Left cardiac atrium (tissue), 4 donors: Measurements from ENCODE around the gene NSUN2. TPM values are rescaled to one million over a fixed set of nuclear protein-coding genes. Genes with fewer than 3 reads are reported as not detected.

ENCODE experiments used
- ATAC-seq, 2 donors: fragments of 200-7000 bp; cut with Tn5 transposase; one replicate each; pipeline ENCODE4 v1.9.1; 2020; ENCODE audit warnings: mild to moderate bottlenecking in 2 of 2, moderate library complexity in 2 of 2
- DNase-seq: peaks from one replicate; pipeline ENCODE4 v3.0.0-alpha.2; 2020
- intact Hi-C, 2 donors: fragments of 100-400 bp; cut with DNase I; formaldehyde crosslinking; loops; one replicate each; pipeline versions ENCODE4 v1.14.1 to v1.15.1; 2022 to 2023
- total RNA-seq, 2 donors: library from RNA; stranded (reverse); fragmentation: NEBNext Ultra II Directional; extraction: Animal tissue kit (Norgen Biotek cat#: 25700); gene quantifications; one replicate each; pipeline ENCODE4 v1.2.1, GENCODE V29; 2021
- donor health status: DM: no; HTN: yes; CAD: no.
- donor health status: DM: no; HTN: yes; CAD: no; lungs with severe emphysema.
- donor health status: DM: yes; HTN: yes; CAD: no.
- donor health status: Dilated cardiomyopathy.

The NSUN2 gene
- total RNA-seq, 2 donors from 2014 or later: 23.2 to 29.3 TPM

DNA sequence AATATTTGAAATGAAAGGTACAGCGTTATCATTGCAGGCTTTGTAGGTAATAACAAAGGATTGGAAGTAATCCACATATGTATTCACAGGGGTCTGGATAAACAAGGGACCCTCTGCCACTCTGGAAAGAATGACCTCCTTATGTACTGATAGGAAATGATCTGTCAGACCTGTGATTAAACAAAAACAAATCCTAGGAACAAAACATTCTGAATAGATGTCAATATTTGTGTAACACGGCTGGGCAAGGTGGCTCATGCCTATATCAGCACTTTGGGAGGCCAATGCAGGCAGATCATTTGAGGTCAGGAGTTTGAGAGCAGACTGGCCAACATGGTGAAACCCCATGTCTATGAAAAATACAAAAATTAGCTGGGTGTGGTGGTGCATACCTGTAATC is 42.3 kb downstream of the NSUN2 start:
- DNase-seq (no peak), ATAC-seq (no peak)
- intact Hi-C loops: no loop called here

DNA sequence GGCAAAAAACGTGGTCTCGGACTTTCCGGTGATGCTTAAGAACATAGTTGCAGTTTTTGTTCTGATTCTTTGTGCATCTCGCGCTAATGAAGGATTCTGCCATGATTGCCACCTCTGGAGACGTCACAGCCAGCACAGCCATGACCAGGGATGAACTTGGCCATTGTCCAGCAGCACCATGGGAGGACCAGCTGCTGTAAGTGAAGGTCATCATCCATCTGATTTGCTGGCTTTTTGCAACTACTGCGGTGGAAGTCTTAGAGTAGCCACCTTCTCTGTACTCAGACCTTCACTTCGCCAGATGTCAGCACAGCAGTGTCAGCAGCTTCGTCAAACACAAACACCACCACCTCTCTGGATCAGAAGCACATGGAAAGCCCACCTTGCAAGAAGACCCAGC is 45.7 kb downstream of the NSUN2 start:
- DNase-seq (no peak), ATAC-seq (no peak)
- intact Hi-C loops: no loop called here

DNA sequence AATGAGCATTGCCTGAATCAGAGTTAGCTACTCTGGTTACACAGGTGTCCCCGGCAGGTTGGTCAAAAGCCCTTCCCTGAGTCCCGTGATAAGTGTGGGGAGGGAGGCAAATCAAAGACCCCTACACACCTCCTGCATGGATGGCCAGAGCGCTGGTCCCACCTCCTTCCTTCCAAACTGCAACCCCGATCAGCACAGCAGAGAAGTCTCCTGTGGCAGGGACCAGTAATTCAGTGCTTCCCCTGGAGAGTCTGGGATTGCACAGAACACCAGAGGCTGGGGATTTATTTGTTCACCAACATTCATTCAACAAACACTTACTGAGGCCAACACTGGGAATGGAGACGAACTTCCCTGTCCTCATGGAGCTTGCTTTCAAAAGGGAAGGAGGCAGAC is 46.2 kb downstream of the NSUN2 start:
- intact Hi-C loops: no loop called here
- ATAC-seq (no peak), DNase-seq (no peak)

DNA sequence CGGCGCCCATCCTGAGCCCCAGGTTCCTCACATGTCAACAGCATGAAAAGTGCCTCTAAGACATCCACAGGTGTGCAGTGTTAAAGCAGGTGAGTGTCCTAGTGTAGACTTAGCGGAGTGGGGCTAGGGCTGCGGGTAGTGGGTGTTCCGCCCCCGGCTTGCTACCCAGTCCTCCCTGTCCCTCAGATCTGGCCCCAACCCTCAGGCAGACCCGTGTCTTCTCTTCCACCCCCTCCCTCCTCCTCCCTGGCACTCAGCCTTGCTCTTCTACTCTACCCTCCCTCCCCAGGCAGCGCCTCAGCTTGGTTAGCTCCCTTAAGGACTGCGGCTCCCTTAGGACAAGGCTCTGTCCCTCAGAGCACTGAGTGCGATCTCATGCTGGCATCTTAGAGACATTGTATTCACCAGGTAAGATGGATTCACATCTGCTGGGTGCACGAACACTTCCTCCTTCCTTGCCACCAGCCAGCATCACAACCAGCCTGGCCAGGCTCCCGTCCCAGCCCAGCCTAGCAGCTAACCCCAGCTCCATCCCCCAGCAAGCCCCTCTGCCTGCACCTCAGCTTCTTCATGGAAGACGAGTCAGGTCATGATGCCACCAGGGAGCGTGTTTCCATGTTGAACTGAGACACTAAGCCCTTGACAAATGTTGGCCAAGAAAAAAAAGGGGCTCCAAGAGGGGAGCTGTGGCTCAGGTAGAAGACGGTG is 46.8 kb downstream of the NSUN2 start:
- intact Hi-C loops: no loop called here
- DNase-seq (no peak), ATAC-seq (no peak)

DNA sequence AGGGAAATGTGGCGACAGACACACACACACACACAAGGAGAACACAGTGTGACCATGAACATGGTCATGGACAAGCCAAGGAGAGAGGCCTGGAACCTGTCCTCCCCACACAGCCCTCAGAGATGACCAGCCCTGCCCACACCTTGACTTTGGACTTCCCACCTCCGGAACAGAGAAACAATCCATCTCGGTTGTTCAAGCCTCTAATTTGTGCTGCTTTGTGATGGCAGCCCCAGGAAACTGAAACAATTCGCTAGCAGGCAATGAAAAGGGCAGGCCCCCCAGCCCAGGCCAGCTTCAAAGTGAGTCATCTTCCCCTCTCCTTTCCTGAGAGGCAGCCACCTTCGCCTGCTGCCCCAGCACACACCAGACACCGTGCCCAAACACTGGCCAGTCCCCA is 47.7 kb downstream of the NSUN2 start:
- intact Hi-C loops: no loop called here
- no peak for DNase-seq
- no peak for ATAC-seq

DNA sequence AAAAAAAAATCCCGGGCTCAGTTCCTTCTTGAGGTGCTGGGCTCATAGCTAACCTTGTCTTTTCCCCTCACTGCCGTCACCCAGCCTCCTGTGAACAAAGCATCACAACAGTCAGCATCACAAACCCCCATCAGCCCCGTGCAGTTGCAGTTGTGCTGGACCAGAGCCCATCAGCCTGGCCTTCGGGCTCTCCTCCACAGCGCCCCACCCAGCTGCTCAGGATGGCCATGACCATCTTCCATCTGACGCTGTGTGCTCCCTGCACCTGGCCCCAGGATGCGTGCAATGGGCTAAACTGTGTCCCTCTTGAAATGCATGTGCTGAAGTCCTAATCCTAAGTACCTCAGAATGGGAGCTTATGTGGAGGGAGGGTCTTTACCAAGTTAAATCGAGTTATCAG is 48.1 kb downstream of the NSUN2 start:
- ATAC-seq (no peak), DNase-seq (no peak)
- intact Hi-C loops: no loop called here

DNA sequence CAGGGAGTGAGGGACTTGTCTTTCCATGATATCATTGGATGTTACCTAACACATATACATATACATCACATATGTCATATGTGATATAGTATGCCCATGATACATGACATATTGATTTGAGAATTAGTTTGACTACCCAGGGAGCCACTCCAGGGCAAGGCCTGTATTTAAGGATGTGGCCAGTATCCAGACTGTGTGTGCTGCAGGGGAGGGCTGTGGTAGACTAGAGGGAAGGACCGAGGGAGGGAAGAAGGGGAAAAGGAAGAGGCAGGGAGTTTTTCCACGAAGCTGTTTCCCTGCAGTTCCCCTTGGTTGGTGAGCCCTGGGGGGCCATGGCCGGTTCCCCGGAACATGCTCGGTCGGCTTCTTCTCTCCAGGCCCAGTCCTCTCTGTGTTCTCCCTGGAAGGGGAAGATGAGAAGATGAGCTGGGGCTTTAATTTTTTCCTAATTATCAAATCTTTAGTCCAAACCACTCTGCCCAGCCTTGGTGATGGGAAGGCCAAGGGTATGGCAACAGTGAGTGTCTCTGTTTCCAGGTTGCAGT is 48.7 kb downstream of the NSUN2 start:
- no peak for ATAC-seq

DNA sequence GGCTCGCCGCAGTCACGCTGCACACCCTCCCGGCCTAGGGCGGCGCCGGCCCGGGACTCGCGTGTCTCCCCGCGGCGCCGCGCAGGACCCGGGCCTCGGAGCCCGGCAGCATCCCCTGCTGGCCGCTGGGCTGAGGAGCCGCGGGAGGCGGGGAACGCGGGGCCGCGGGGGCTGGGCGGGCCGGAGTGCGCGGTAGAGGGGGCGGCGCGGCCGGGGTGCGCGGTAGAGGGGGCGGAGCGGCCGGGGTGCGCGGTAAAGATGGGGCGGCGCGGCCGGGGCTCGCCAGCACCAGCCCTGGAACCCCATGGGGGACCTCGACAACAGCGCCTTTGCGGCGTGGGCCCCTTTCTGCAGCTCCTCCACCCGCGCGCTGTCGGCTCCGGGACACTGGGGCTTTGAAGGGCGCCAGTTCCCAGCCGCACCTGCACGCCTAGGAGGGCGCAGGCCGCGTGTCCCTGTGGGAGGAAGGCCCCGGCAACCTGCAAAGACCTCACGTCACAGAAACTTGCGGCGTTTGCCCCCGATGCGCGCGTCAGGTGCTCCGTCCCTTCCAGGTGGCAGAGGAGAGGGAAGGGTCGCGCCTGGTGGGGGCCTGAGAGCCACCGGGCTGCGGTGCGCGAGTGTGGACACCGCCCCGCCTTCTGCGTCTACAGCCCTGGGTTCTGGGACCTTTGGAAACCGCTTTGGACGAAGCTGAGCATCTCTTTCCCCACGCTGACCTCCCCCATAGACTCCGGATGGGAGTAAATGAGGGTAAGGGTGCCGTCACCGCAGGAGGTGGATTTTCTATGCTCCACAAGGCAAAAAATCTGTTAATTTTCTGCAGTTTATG is 49.6 kb downstream of the NSUN2 start:
- intact Hi-C loops: no loop called here
- peak; percentile 55 for DNase-seq

More for the DNA sequence above, 48.7 kb downstream of the NSUN2 start:
- DNase-seq: no peak
- intact Hi-C loops: no loop called here

DNA sequence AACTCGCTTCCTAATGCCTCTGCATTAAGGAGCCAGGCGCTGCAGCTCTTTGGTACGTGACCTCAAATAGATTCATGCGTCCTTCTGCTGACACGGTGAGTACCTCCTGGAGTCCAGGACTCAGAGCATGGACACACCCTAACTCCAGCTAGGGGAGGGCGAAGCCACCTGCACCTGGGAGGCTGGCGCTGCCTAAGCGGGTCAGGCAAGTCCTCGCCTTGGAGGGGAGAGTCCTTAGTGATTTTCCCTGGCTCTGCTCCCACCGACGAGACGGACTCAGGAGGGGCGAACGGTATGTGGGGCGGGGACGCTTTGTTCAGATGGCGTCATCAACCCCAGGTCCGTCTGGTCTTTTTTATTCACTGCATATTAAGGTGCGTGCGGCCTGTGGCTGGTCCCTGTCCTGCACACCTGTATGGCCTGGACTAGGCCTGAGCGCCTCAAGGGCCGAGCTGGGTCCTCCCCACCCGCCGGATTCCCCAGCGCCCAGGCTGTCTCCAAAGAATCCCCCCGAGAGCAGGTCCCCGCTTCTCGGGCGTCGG is 50.3 kb downstream of the NSUN2 start:
- intact Hi-C loops: no loop called here
- ATAC-seq (peak; percentile 7 to 43), DNase-seq (no peak)

More for the DNA sequence above, 49.6 kb downstream of the NSUN2 start:
- peak; percentile 94 to 95 for ATAC-seq

DNA sequence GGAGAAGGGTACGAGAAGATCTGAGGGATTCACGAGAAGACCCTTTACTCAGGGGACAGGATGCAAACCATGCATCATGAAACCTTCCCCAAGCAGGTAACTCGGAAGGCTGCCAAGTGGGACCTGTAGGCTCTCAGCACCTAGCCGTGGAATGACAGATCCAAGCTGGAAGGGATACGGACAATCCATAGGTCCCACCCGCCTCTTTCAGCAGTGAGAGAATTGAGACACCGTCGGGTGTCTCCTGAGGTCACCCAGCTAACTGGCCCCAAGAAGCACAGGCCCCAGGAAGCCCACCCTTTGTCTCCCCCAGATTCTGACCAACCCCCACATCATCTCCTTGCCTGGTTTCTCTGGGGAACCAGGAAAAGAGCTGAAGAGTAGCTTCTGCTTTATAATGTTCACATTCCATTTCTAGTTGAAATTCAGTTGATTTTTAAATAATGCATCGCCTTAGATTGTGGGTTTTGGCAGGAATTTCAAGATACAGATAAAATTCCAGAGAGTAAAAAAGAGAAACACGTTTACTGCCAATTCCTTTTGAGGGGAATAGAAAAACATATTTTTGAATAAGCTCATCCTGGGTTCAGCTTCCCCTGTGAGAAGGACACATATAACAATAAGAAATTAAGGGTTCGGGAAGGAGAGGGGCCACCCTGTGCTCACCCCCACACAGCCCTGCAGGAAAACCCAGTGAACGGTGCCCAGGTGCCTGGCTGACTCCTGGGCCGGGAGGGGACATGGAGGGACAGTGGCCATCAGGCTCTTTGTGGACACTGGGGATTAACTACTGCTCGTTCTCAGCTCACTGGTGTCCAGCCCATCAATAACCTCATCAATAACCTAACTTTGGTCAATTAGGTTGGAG is 51.1 kb downstream of the NSUN2 start:
- no peak for ATAC-seq
- intact Hi-C loops: no loop called here
- no peak for DNase-seq

DNA sequence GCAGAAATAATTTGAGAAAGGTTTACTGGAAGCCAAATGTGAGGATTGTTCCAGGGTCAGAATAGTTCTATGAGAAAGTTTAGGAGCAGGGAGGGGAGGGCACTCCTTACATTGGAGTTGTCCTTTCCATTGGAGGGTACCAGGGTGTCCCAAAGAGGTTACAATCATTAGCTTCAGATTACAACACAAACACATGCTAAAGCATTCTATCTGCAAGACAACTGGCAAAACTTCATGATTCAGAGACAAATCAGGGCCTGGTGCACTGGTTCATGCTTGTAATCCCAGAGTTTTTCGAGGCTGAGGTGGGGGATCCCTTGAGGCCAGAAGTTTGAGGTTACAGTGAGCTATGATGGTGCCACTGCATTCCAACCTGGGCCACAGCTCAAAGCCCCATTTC is 51.8 kb downstream of the NSUN2 start:
- intact Hi-C loops: no loop called here
- no peak for DNase-seq

DNA sequence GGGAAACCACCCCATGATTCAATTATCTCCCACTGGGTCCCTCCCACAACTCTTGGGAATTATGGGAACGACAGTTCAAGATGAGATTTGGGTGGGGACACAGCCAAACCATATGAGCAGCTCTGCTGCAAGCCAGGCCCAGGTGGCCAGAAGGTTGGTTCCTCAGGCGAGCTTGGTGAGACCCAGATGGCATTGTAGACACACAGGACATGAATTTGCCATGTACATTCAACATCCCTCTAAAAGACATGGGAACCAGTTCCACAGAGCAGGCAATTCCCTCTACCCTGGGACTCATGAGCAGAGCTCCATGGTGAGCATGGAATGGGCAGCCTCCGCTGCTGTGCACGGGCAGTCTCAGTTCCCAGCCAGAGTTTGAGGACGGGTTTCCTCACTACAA is 53.3 kb downstream of the NSUN2 start:
- ATAC-seq (no peak), DNase-seq (no peak)
- intact Hi-C loops: loop anchor here in 1 of 2 donors (5.0 to 10.0 kb wide), 2 partner anchors 287 to 1085 kb away; no protein-coding TSS in a partner anchor

More for the DNA sequence above, 51.8 kb downstream of the NSUN2 start:
- no peak for ATAC-seq

DNA sequence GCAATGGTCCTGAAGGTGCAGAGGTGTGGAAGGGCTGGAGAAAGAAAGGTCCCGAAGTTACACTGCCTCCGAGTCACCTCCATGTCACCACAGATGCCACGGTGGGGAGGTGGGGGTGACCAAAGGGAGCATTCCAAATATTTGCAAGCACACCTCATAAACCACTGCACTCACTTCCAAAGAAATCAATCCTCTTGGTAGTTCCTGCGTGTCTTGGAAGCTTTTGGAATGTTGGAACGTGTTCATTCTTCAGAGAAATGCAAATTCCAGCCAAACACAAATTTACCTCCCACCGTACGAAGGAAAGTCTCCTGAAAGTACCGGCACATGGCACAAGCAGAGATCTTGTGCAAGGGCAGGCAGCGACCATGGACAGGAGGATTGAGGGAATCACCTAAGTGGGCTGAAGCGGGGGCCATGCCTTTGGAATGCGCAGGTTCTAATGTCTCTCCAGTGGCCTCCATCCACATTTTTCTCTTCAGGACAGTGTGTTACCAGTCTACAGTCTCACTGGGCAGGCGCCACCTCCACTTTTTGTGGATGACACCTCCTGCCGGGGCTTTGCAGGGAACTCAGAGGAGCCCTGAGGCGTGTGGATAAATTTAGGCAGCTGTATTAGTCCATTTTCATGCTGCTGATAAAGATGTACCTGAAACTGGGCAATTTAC is 54.0 kb downstream of the NSUN2 start:
- intact Hi-C loops: loop anchor here in 1 of 2 donors (5.0 to 10.0 kb wide), 2 partner anchors 287 to 1084 kb away; no protein-coding TSS in a partner anchor
- ATAC-seq (no peak), DNase-seq (no peak)

DNA sequence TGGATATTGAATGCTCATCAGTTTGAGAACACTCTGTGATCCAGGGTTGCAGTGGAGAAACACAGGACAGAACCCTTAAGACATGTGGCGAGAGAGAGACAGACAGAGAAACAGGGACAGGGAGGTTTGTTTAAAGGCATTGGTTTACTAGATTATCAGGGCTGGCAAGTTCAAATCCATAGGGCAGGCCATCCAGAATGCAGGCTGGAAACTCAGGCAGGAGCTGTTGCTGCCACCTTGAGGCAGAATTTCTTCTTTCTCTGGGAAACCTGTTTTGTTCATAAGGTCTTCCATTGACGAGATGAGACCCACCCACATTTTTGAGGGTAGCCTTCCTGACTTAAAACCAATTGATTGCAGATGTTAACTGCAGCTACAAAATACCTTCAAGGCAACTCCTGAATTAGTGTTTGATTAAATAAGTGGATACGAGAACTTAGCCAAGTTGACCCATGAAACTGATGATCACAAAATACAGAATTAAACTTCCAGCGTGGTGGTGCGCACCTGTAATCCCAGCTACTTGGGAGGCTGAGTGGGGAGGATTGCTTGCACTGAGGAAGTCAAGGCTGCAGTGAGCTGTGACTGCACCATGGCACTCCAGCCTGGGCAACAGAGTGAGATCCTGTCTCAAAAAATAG is 55.9 kb downstream of the NSUN2 start:
- intact Hi-C loops: loop anchor here in 1 of 2 donors (5.0 to 10.0 kb wide), 2 partner anchors 285 to 1082 kb away; no protein-coding TSS in a partner anchor

DNA sequence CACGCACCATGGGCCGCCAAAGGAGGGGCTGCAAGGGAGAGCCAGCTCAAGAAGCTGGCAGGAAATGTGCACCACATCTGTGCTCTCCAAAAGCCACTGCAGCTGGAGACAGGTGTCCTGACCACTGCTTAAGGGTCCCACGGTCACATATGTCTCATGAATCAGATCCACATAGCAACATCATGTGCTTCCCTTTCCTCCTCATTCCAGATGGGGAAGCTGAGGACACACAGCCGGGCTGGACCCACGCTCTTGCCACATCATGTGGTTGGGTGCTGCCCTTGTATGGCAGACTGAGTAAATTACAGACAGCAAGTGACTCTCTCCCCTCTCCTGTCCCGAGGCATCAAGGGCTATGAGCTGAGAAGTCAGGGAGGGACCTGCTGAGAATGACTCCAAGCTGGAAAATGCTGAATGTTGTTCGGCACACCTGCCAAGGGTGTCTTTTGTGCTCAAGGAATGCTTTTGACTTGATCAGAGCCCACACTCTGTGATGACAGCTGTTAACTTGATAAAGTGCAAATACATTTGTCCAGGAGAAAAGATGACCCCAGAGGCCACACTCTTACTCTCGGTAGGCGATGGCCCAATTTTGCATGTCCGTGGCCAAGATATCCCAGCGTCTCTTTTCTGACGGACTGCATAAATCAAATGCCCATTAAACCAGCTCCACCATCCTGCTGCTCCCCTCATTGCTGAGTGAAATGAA is 58.2 kb downstream of the NSUN2 start:
- intact Hi-C loops: loop anchor here in 1 of 2 donors (5.0 to 10.0 kb wide), 2 partner anchors 282 to 1080 kb away; no protein-coding TSS in a partner anchor
- ATAC-seq: peak in 1 of 2 donors; percentile 57

More for the DNA sequence above, 55.9 kb downstream of the NSUN2 start:
- ATAC-seq (peak; percentile 31 to 51), DNase-seq (no peak)

DNA sequence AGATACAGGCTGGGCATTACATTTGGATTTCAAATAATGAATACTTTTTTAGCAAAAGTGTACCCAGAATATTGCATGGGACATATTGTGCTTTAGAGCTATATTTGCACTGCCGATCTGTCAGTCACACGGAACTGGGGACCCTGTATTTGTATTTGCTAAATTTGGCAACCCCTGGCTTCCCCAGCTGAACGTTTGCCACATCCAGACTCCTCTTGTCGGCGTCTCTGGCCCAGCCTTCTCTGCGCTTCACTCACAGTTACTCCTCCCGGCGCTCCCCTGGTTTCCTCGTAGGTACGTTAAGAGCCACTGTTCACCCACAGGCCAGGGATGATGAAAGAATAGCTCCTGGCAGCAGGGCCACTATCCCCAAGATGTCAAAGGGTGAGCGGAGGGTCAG is 58.7 kb downstream of the NSUN2 start:
- no peak for DNase-seq
- intact Hi-C loops: loop anchor here in 1 of 2 donors (10.0 kb wide), 1 partner anchor 1079 kb away; no protein-coding TSS in a partner anchor
- no peak for ATAC-seq

More for the DNA sequence above, 58.2 kb downstream of the NSUN2 start:
- DNase-seq: no peak

DNA sequence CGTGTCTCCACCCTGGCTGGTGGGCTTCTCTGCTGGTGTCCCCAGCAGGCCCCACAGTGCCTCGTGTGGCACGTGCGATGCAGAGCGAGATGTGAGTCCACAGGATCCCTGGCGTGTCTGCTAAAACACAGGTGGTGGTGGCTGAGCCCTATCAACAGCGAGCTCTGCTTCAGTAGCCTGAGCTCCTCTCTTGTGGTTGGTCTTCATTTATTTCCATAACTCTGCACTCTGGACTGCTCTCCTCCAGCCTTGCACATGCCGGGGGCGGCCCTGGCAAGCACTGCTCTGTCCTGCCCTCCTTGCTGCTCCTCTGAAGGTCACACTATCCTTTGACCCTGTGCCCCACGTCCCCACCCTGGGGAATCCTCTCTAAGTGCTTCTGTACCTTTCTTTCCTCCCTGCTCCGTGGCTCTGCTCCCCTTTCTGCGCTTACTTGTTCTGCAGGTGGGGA is 59.2 kb downstream of the NSUN2 start:
- intact Hi-C loops: loop anchor here in 1 of 2 donors (10.0 kb wide), 1 partner anchor 1079 kb away; no protein-coding TSS in a partner anchor
- DNase-seq: no peak

More for the DNA sequence above, 59.2 kb downstream of the NSUN2 start:
- no peak for ATAC-seq
